IMR-90 (cell line): ENCODE measurements around the gene NDUFA3. TPM values are rescaled to one million over a fixed set of nuclear protein-coding genes. Genes with fewer than 3 reads are reported as not detected.

ENCODE experiments used
- ATAC-seq: fragments of 200-7000 bp; cut with Tn5 transposase; 2 replicates; pipeline ENCODE4 v1.9.1; 2020; ENCODE audit warnings: low read depth, mild to moderate bottlenecking, moderate library complexity
- BruUV-seq: library from RNA; stranded (reverse); fragments of 400-500 nt; replicated peaks from 2 replicates; lab custom pipeline; 2021; lab: Mats Ljungman, UMichigan
- CTCF ChIA-PET: fragments of 300-600 bp; formaldehyde crosslinking; extraction: SDS; loops from one replicate; lab custom pipeline; 2021; ENCODE audit warnings: antibody characterized with exemption; lab: Yijun Ruan, JAX
- POLR2A ChIA-PET: fragments of 300-600 bp; sonication (Branson Sonifier 250); formaldehyde crosslinking; loops from one replicate; lab custom pipeline; 2022; ENCODE audit warnings: antibody characterized with exemption; ENCODE audit not compliant: unreplicated experiment; lab: Charles Lee
- DNase-seq: peaks from one replicate; pipeline ENCODE4 v3.0.0; 2013
- H2AFZ ChIP-seq: replicated peaks from 2 replicates; pipeline ENCODE3; 2013; ENCODE audit warnings: low read length, mild to moderate bottlenecking; ENCODE audit not compliant: poor library complexity
- H2AK5ac ChIP-seq: 2 replicates; pipeline ENCODE4 v1.6.1; 2013; ENCODE audit warnings: low read depth, low read length, inconsistent platforms
- H2AK9ac ChIP-seq: replicated peaks from 2 replicates; pipeline ENCODE3; 2013; ENCODE audit warnings: mild to moderate bottlenecking, low read depth, low read length, moderate library complexity; ENCODE audit not compliant: poor library complexity
- H2BK120ac ChIP-seq: 2 replicates; pipeline ENCODE4 v1.6.1; 2013; ENCODE audit warnings: low read depth, low read length, inconsistent platforms
- H2BK15ac ChIP-seq: 3 replicates; pipeline ENCODE4 v1.6.1; 2013; ENCODE audit warnings: low read depth, low read length, inconsistent platforms
- H2BK20ac ChIP-seq: 2 replicates; pipeline ENCODE4 v1.6.1; 2013; ENCODE audit warnings: low read depth, mild to moderate bottlenecking, inconsistent platforms, low read length, moderate library complexity
- H2BK5ac ChIP-seq: 2 replicates; pipeline ENCODE4 v1.6.1; 2013; ENCODE audit warnings: mild to moderate bottlenecking, low read depth, low read length, inconsistent platforms; ENCODE audit not compliant: poor library complexity, severe bottlenecking
- H3K14ac ChIP-seq: replicated peaks from 2 replicates; pipeline ENCODE4 v1.6.1; 2013; ENCODE audit warnings: low read depth, low read length, inconsistent platforms
- H3K18ac ChIP-seq: 2 replicates; pipeline ENCODE4 v1.6.1; 2013; ENCODE audit warnings: low read depth, low read length, control low read depth
- H3K23ac ChIP-seq: 2 replicates; pipeline ENCODE4 v1.6.1; 2013; ENCODE audit warnings: low read depth, low read length, inconsistent platforms
- H3K27ac ChIP-seq: 2 replicates; pipeline ENCODE4 v1.5.1; 2013; ENCODE audit warnings: mild to moderate bottlenecking, control low read depth, low read length; ENCODE audit not compliant: insufficient read depth
- H3K27me3 ChIP-seq: 2 replicates; pipeline ENCODE4 v1.6.1; 2013; ENCODE audit warnings: low read length; ENCODE audit not compliant: control insufficient read depth, insufficient read depth
- H3K36me3 ChIP-seq: 2 replicates; pipeline ENCODE4 v1.6.1; 2013; ENCODE audit warnings: low read length, mixed read lengths; ENCODE audit not compliant: control insufficient read depth, insufficient read depth
- H3K4ac ChIP-seq: 2 replicates; pipeline ENCODE4 v1.6.1; 2013; ENCODE audit warnings: low read depth, low read length, inconsistent platforms
- H3K4me1 ChIP-seq: 2 replicates; pipeline ENCODE4 v1.6.1; 2013; ENCODE audit warnings: low read length, mixed read lengths; ENCODE audit not compliant: control insufficient read depth, insufficient read depth
- H3K4me2 ChIP-seq: 2 replicates; pipeline ENCODE4 v1.6.1; 2013; ENCODE audit warnings: low read depth, mild to moderate bottlenecking, control low read depth, low read length, moderate library complexity
- H3K4me3 ChIP-seq: 2 replicates; pipeline ENCODE4 v1.5.1; 2013; ENCODE audit warnings: low read depth, mild to moderate bottlenecking, control low read depth, low read length, moderate library complexity; ENCODE audit not compliant: insufficient read depth
- H3K56ac ChIP-seq: 2 replicates; pipeline ENCODE4 v1.6.1; 2013; ENCODE audit warnings: low read length, inconsistent platforms; ENCODE audit not compliant: insufficient read depth; ENCODE audit errors: extremely low read depth
- H3K79me1 ChIP-seq, 2 experiments: 2 replicates each; pipeline ENCODE4 v1.6.1; 2013; ENCODE audit warnings: low read length in 2 of 2, inconsistent platforms in 1 of 2, low read depth in 1 of 2
- H3K9ac ChIP-seq: 2 replicates; pipeline ENCODE4 v1.6.1; 2013; ENCODE audit warnings: low read depth, low read length, control low read depth
- H3K9me1 ChIP-seq: 2 replicates; pipeline ENCODE4 v1.6.1; 2013; ENCODE audit warnings: low read length, inconsistent platforms; ENCODE audit not compliant: insufficient read depth
- H3K9me3 ChIP-seq: 2 replicates; pipeline ENCODE4 v1.6.1; 2013; ENCODE audit warnings: low read length; ENCODE audit not compliant: control insufficient read depth, insufficient read depth
- H4K20me1 ChIP-seq: 2 replicates; pipeline ENCODE4 v1.6.1; 2013; ENCODE audit warnings: low read length, inconsistent platforms; ENCODE audit not compliant: insufficient read depth
- H4K5ac ChIP-seq: 2 replicates; pipeline ENCODE4 v1.6.1; 2013; ENCODE audit warnings: mild to moderate bottlenecking, low read depth, low read length, control low read depth
- H4K8ac ChIP-seq, 2 experiments: 2 replicates each; pipeline ENCODE4 v1.6.1; 2013; ENCODE audit warnings: low read depth in 2 of 2, low read length in 2 of 2, control low read depth in 1 of 2, inconsistent platforms in 1 of 2
- H4K91ac ChIP-seq: 2 replicates; pipeline ENCODE4 v1.6.1; 2013; ENCODE audit warnings: low read depth, low read length, inconsistent platforms; ENCODE audit not compliant: insufficient read depth
- MXI1 ChIP-seq: IDR thresholded peaks from 2 replicates; pipeline ENCODE4 v1.6.1; 2012; ENCODE audit warnings: low read depth, mild to moderate bottlenecking, low read length, moderate library complexity, borderline replicate concordance
- RFX5 ChIP-seq: IDR thresholded peaks from 2 replicates; pipeline ENCODE4 v1.8.0; 2012; ENCODE audit warnings: low read depth, mild to moderate bottlenecking, low read length, moderate library complexity
- WGBS, 2 experiments: methylation state at CpG; one replicate each; pipeline versions ENCODE4 v1.1.5 to v1.1.7; 2013; ENCODE audit warnings: missing lambda C conversion rate in 2 of 2; ENCODE audit not compliant: insufficient read length in 1 of 2; ENCODE audit errors: extremely low coverage in 2 of 2; 5-methylcytosine and 5-hydroxymethylcytosine counted together
- dilution Hi-C: fragments of 300-500 bp; cut with HindIII; formaldehyde crosslinking; loops from one replicate; pipeline ENCODE4 v1.14.3; 2018; ENCODE audit warnings: low sequenced_read_pairs; ENCODE audit not compliant: unreplicated experiment
- in situ Hi-C: fragments of 300-500 bp; cut with MboI; formaldehyde crosslinking; loops from 3 replicates; pipeline ENCODE4 v1.14.3; 2019; ENCODE audit warnings: low sequenced_read_pairs, inconsistent platforms, mixed read lengths
- intact Hi-C: fragments of 100-400 bp; cut with micrococcal nuclease; formaldehyde crosslinking; loops from 2 replicates; pipeline ENCODE4 v1.10.0; 2022
- polyA plus RNA-seq, 3 experiments: library from polyadenylated mRNA; depleted of rRNA; stranded (reverse); fragments of >200 nt; gene quantifications; 2 replicates each; pipeline ENCODE4 v1.2.3, GENCODE V29; 2012; ENCODE audit warnings: low replicate concordance in 1 of 3
- total RNA-seq: library from RNA; depleted of rRNA; stranded (reverse); fragments of >200 nt; gene quantifications from 2 replicates; pipeline ENCODE4 v1.2.3, GENCODE V29; 2012
- TF ChIP-seq, protein P1 (sequence below): fragments of 150-350 bp; IDR thresholded peaks from 2 replicates; pipeline ENCODE4 v1.6.1; 2016; ENCODE audit warnings: low read depth, mild to moderate bottlenecking, low read length, moderate library complexity, borderline replicate concordance

Gene NDUFA3
- total and polyA plus RNA-seq, 2 of the 4 experiments (the other 2 are of a cell fraction): 7.9 to 85.0 TPM

GRCh38 chr19:54136086-54136863 lies 33.6 kb downstream of the NDUFA3 start:
- WGBS, 2 experiments: 7% methylated on average over 3 of the region's 30 CpGs; no CpG with 5 or more reads in 1 of the 2 experiments
- intact Hi-C loops: loop anchor here (2.0 kb wide), 1 partner anchor 21 kb away; the partner anchor contains the start of genes PRPF31 and TFPT

More at GRCh38 chr19:54136086-54136863, 33.6 kb downstream of the NDUFA3 start:
- Histone ChIP-seq H4K8ac (0 out of 4 replicates have a peak overlapping the region, but pooled peaks of 1 of the 2 experiments have one; percentile 6), H3K4me2 (peak overlapping the region; percentile 80), H2AK5ac (no peak overlapping the region), H3K27ac (no peak overlapping the region; the same call in 1 of the 2 replicates), H3K23ac (peak overlapping the region; percentile 45), H3K18ac (no peak overlapping the region), H3K4ac (no peak overlapping the region), H3K9me3 (no peaks in the 10 kb centered on the region), H2AFZ (peak overlapping the region; percentile 90), H2BK5ac (no peak overlapping the region), H3K14ac (peak overlapping the region; percentile 1; the same call in 1 of the 2 replicates), H4K20me1 (peaks cover 32% of the 10 kb centered on the region), H4K5ac (no peak overlapping the region), H3K9ac (peak overlapping the region; percentile 38; the same call in 1 of the 2 replicates), H3K79me1 (peaks cover 0 to 29% of the 10 kb centered on the region in 2 experiments; a peak in 2 of 4 replicates), H2BK20ac (no peak overlapping the region), H3K9me1 (peaks cover 16% of the 10 kb centered on the region), H2AK9ac (peak overlapping the region; percentile 78), H3K4me1 (peaks cover 10% of the 10 kb centered on the region), H3K36me3 (peaks cover 14% of the 10 kb centered on the region; the same call in 1 of the 2 replicates), H3K4me3 (peak overlapping the region; percentile 49), H3K27me3 (no peaks in the 10 kb centered on the region), H3K56ac (no peak overlapping the region), H4K91ac (no peak overlapping the region), H2BK15ac (no peak overlapping the region), H2BK120ac (no peak overlapping the region)
- ChIA-PET POLR2A (interaction anchor here (1.0 to 1.8 kb wide), 3 partner anchors 22 to 65 kb away, joined by 3 to 5 read pairs (median 5); partner anchors contain the start of genes LENG1 and RPS9), CTCF (interaction anchor here (0.6 kb wide), 1 partner anchor 1517 kb away, joined by 3 read pairs; no protein-coding TSS in a partner anchor)
- dilution Hi-C loops (no loop called here), in situ Hi-C loops (loop anchor here (25.0 kb wide), 1 partner anchor 1526 kb away; the partner anchor contains the start of gene U2AF2)
- DNase-seq (peak; percentile 16), ATAC-seq (no peak)
- no TSS peak for BruUV-seq
- no peak for TF ChIP-seq RFX5
- TF ChIP-seq, protein P1, sequence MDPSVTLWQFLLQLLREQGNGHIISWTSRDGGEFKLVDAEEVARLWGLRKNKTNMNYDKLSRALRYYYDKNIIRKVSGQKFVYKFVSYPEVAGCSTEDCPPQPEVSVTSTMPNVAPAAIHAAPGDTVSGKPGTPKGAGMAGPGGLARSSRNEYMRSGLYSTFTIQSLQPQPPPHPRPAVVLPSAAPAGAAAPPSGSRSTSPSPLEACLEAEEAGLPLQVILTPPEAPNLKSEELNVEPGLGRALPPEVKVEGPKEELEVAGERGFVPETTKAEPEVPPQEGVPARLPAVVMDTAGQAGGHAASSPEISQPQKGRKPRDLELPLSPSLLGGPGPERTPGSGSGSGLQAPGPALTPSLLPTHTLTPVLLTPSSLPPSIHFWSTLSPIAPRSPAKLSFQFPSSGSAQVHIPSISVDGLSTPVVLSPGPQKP: no peak
- TF ChIP-seq MXI1: 0 out of 2 replicates have a peak, but pooled peaks have one; percentile 49
